ENCODE measurements around the gene LOXL1. TPM values are rescaled to one million over a fixed set of nuclear protein-coding genes. Genes with fewer than 3 reads are reported as not detected.
A peak's percentile ranks its signal among the peaks of the same experiment; 100 is the strongest.
"Not testable (repeated sequence)": the region's sequence is repeated elsewhere in the genome, so short reads cannot be mapped to it uniquely, and the experiment has no call there.

LOXL1 gene
- total RNA-seq, 1 experiment from 2014 or later, result 20.0 TPM

- no peak for DNase-seq (ENCODE audit: low spot score)
Observed at GRCh38 chr15:73952171-73952912, 26.1 kb downstream of the LOXL1 start.

- no peak for DNase-seq (ENCODE audit: low spot score)
Observed at GRCh38 chr15:73952913-73953750, 26.9 kb downstream of the LOXL1 start.

GRCh38 chr15:73954188-73955145 is 28.2 kb downstream of the LOXL1 start:
- DNase-seq (ENCODE audit: low spot score), result no peak

- no peak for DNase-seq (ENCODE audit: low spot score)
Observed at GRCh38 chr15:73955326-73955725, 29.1 kb downstream of the LOXL1 start.

GRCh38 chr15:73955861-73956742 is 29.8 kb downstream of the LOXL1 start:
- no peak for DNase-seq (ENCODE audit: low spot score)

GRCh38 chr15:73956743-73957135 is 30.5 kb downstream of the LOXL1 start:
- peak; percentile 74 for DNase-seq (ENCODE audit: low spot score)

GRCh38 chr15:73957276-73957675 is 31.0 kb downstream of the LOXL1 start:
- DNase-seq (ENCODE audit: low spot score), result peak; percentile 38

- DNase-seq (ENCODE audit: low spot score), result no peak
Observed at GRCh38 chr15:73957785-73958184, 31.5 kb downstream of the LOXL1 start.

- peak; percentile 36 for DNase-seq (ENCODE audit: low spot score)
Observed at GRCh38 chr15:73959012-73959581, 32.8 kb downstream of the LOXL1 start.

GRCh38 chr15:73959801-73960200 is 33.5 kb downstream of the LOXL1 start:
- no peak for DNase-seq (ENCODE audit: low spot score)

- not testable (repeated sequence) for DNase-seq (ENCODE audit: low spot score)
Observed at GRCh38 chr15:73960472-73961070, 34.3 kb downstream of the LOXL1 start.

GRCh38 chr15:73962433-73962832 is 36.2 kb downstream of the LOXL1 start:
- no peak for DNase-seq (ENCODE audit: low spot score)

GRCh38 chr15:73964736-73965093 is 38.5 kb downstream of the LOXL1 start:
- peak; percentile 93 for DNase-seq (ENCODE audit: low spot score)

- DNase-seq (ENCODE audit: low spot score), result no peak
Observed at GRCh38 chr15:73965094-73965757, 39.0 kb downstream of the LOXL1 start.

GRCh38 chr15:73965758-73966113 is 39.5 kb downstream of the LOXL1 start:
- no peak for DNase-seq (ENCODE audit: low spot score)

GRCh38 chr15:73968461-73968860 is 42.2 kb downstream of the LOXL1 start:
- DNase-seq (ENCODE audit: low spot score), result no peak

GRCh38 chr15:73969151-73969759 is 43.0 kb downstream of the LOXL1 start:
- DNase-seq (ENCODE audit: low spot score), result no peak

GRCh38 chr15:73972984-73973682 is 46.9 kb downstream of the LOXL1 start:
- DNase-seq (ENCODE audit: low spot score), result peak; percentile 95

Data from HT-29 (cell line).